K562 (cell line): ENCODE results near the gene CYB5D1. TPM values are rescaled to one million over a fixed set of nuclear protein-coding genes. Genes with fewer than 3 reads are reported as not detected.

Experiments
- ATAC-seq: fragments of 200-7000 bp; cut with Tn5 transposase; 3 replicates; pipeline ENCODE4 v1.9.1; 2020; ENCODE audit warnings: moderate library complexity
- BruUV-seq: library from RNA; stranded (reverse); fragments of 400-500 nt; replicated peaks from 2 replicates; lab custom pipeline; 2021; lab: Mats Ljungman, UMichigan
- CTCF ChIA-PET: fragments of 300-600 bp; formaldehyde crosslinking; extraction: SDS; loops from one replicate; lab custom pipeline; 2021; ENCODE audit warnings: low intra/inter-chr PET ratio; lab: Yijun Ruan, JAX
- POLR2A ChIA-PET: fragments of 300-600, 350-650 bp; sonication (Branson Sonifier 250); formaldehyde crosslinking; extraction: SDS; loops from one replicate; lab custom pipeline; 2021; ENCODE audit warnings: antibody characterized with exemption, inconsistent platforms; lab: Yijun Ruan, JAX
- DNase-seq, 4 experiments: peaks; one replicate each; pipeline versions ENCODE4 v3.0.0 to v3.0.0-alpha.2; 2011 to 2018; ENCODE audit warnings: low spot score in 3 of 4, mixed read lengths in 3 of 4; ENCODE audit errors: extremely low read depth in 1 of 4
- FAIRE-seq: peaks from 2 replicates; lab custom pipeline; 2011; peaks lifted over from hg19 to GRCh38; lab: Jason Lieb, UNC
- H2AFZ ChIP-seq: 2 replicates; pipeline ENCODE4 v1.6.0; 2011; ENCODE audit warnings: low read depth, low read length, control low read depth, inconsistent platforms
- H3K27ac ChIP-seq: fragments of 200-600 bp; 3 replicates; pipeline ENCODE4 v1.8.0; 2011; ENCODE audit warnings: low read depth, mild to moderate bottlenecking, control low read depth, inconsistent platforms, low read length, moderate library complexity, mixed read lengths; ENCODE audit errors: extremely low read depth
- H3K27me3 ChIP-seq, 2 experiments: fragments of 300-600 bp in 1 of 2; 2 replicates in 1 of 2; 3 replicates in 1 of 2; pipeline versions ENCODE4 v1.6.0 to v1.8.0; 2011; ENCODE audit warnings: inconsistent platforms in 2 of 2, low read length in 2 of 2, mild to moderate bottlenecking in 1 of 2, mixed read lengths in 1 of 2, moderate library complexity in 1 of 2; ENCODE audit not compliant: control insufficient read depth in 2 of 2, insufficient read depth in 2 of 2
- H3K36me3 ChIP-seq: fragments of 300-600 bp; 3 replicates; pipeline ENCODE4 v1.8.0; 2011; ENCODE audit warnings: mild to moderate bottlenecking, low read length, inconsistent platforms; ENCODE audit not compliant: control insufficient read depth, insufficient read depth
- H3K4me1 ChIP-seq, 2 experiments: fragments of 200-600 bp in 1 of 2; replicated peaks in 1 of 2; 2 replicates in 1 of 2; 3 replicates in 1 of 2; pipeline versions ENCODE4 v1.5.1 to v1.8.0; 2011; ENCODE audit warnings: inconsistent platforms in 2 of 2, low read length in 2 of 2, mild to moderate bottlenecking in 1 of 2, mixed read lengths in 1 of 2, moderate library complexity in 1 of 2; ENCODE audit not compliant: control insufficient read depth in 2 of 2, insufficient read depth in 2 of 2
- H3K4me2 ChIP-seq: 2 replicates; pipeline ENCODE4 v1.6.1; 2011; ENCODE audit warnings: low read length, control low read depth, inconsistent platforms, mixed read lengths; ENCODE audit not compliant: insufficient read depth
- H3K4me3 ChIP-seq: fragments of 200-600 bp; sonication (generic), shearing (Covaris generic); 2 replicates; pipeline ENCODE4 v1.5.1; 2016; ENCODE audit warnings: control low read depth, inconsistent platforms
- H3K79me2 ChIP-seq: fragments of 200-600 bp; 3 replicates; pipeline ENCODE4 v1.8.0; 2011; ENCODE audit warnings: low read length, inconsistent platforms; ENCODE audit not compliant: control insufficient read depth, insufficient read depth
- H3K9ac ChIP-seq, 2 experiments: 2 replicates each; pipeline versions ENCODE4 v1.6.0 to v1.6.1; 2011; ENCODE audit warnings: low read depth in 2 of 2, low read length in 2 of 2, control low read depth in 1 of 2, inconsistent platforms in 1 of 2, mild to moderate bottlenecking in 1 of 2, mixed read lengths in 1 of 2; ENCODE audit not compliant: insufficient read depth in 1 of 2
- H3K9me1 ChIP-seq: one replicate; pipeline ENCODE4 v1.6.0; 2011; ENCODE audit warnings: inconsistent platforms, mild to moderate bottlenecking, low read length, moderate library complexity; ENCODE audit not compliant: control insufficient read depth, insufficient read depth
- H3K9me3 ChIP-seq: replicated peaks from 2 replicates; pipeline ENCODE4 v1.5.1; 2011; ENCODE audit warnings: low read depth, low read length, inconsistent platforms; ENCODE audit not compliant: control insufficient read depth, insufficient read depth
- H4K20me1 ChIP-seq: replicated peaks from 2 replicates; pipeline ENCODE4 v1.6.1; 2011; ENCODE audit warnings: low read length, inconsistent platforms, mixed read lengths; ENCODE audit not compliant: control insufficient read depth, insufficient read depth
- HEY1 ChIP-seq: fragments of 250-450 bp; sonication (Bioruptor Pico); IDR thresholded peaks from 2 replicates; pipeline ENCODE4 v1.5.0; 2020; ENCODE audit warnings: mild to moderate bottlenecking, moderate library complexity, borderline replicate concordance
- HOXB6 ChIP-seq: fragments of 250-450 bp; sonication (Bioruptor Pico); IDR thresholded peaks from 2 replicates; pipeline ENCODE4 v1.5.1; 2022; ENCODE audit warnings: mild to moderate bottlenecking, borderline replicate concordance
- NFE2 ChIP-seq: IDR thresholded peaks from 2 replicates; pipeline ENCODE4 v1.6.1; 2014; ENCODE audit warnings: antibody characterized with exemption, low read depth
- NRF1 ChIP-seq, 2 experiments: fragments of 450-650 bp; IDR thresholded peaks in 1 of 2; conservative IDR thresholded peaks in 1 of 2; 2 replicates each; pipeline ENCODE4 v1.6.1; 2014; ENCODE audit warnings: mild to moderate bottlenecking in 2 of 2
- PCBP1 ChIP-seq: fragments of 200-400 bp; formaldehyde crosslinking; IDR thresholded peaks from 2 replicates; pipeline ENCODE4 v1.6.1; 2018; ENCODE audit warnings: mild to moderate bottlenecking, low read depth, low read length; ENCODE audit not compliant: poor library complexity, severe bottlenecking
- RBM25 ChIP-seq: fragments of 200-400 bp; formaldehyde crosslinking; IDR thresholded peaks from 2 replicates; pipeline ENCODE4 v1.6.1; 2018; ENCODE audit warnings: low read length, low read depth, moderate library complexity; ENCODE audit not compliant: severe bottlenecking
- SETDB1 ChIP-seq: IDR thresholded peaks from one replicate; pipeline ENCODE4 v1.6.1; 2012; ENCODE audit warnings: low read length, control low read depth, inconsistent platforms
- SOX6 ChIP-seq: fragments of 450-650 bp; IDR thresholded peaks from 2 replicates; pipeline ENCODE4 v1.6.1; 2014; ENCODE audit warnings: mild to moderate bottlenecking
- TEAD4 ChIP-seq, 2 experiments: sonication (generic) in 1 of 2; formaldehyde crosslinking in 1 of 2; IDR thresholded peaks; 2 replicates each; pipeline versions ENCODE4 v1.6.1 to v1.8.0; 2012 to 2022; ENCODE audit warnings: borderline replicate concordance in 1 of 2, inconsistent platforms in 1 of 2, low read length in 1 of 2, mild to moderate bottlenecking in 1 of 2, missing genetic modification reagents in 1 of 2
- TSC22D4 ChIP-seq: fragments of 450-650 bp; IDR thresholded peaks from 2 replicates; pipeline ENCODE4 v1.6.1; 2016; ENCODE audit warnings: missing genetic modification characterization, missing biosample characterization, control low read depth
- WGBS: fragments of 100-300 bp; shearing (Covaris generic); methylation state at CpG from one replicate; pipeline ENCODE4 v1.1.6; 2016; ENCODE audit warnings: low coverage, mixed read lengths; ENCODE audit not compliant: insufficient coverage; ENCODE audit errors: missing lambda C conversion rate; 5-methylcytosine and 5-hydroxymethylcytosine counted together
- in situ Hi-C: fragments of 300-500 bp; cut with MboI; formaldehyde crosslinking; loops from 4 replicates; pipeline ENCODE4 v1.15.0; 2018; ENCODE audit warnings: inconsistent platforms, mixed read lengths
- intact Hi-C: fragments of 100-400 bp; cut with micrococcal nuclease; formaldehyde crosslinking; loops from 2 replicates; pipeline ENCODE4 v1.14.2; 2022
- polyA plus RNA-seq, 8 experiments: library from polyadenylated mRNA; depleted of rRNA in 4 of 8; stranded (reverse) in 5 of 8; unstranded in 3 of 8; fragments of >200 nt; fragmentation: Nextera tagmentation in 2 of 8; fragmentation: Illumina TruSeq in 1 of 8; extraction: Ambion mirVana in 2 of 8; extraction: Trizol in 1 of 8; gene quantifications; 2 replicates each; pipeline versions ENCODE4 v1.2.1 to v1.2.3, GENCODE V29; 2011 to 2014; ENCODE audit warnings: inconsistent platforms in 1 of 8, missing spikeins in 1 of 8
- total RNA-seq, 7 experiments: library from RNA; depleted of rRNA in 6 of 7; stranded (reverse); fragments of >200 nt in 6 of 7; fragmentation: Illumina TruSeq in 2 of 7; extraction: Trizol in 2 of 7; gene quantifications; 2 replicates each; pipeline versions ENCODE4 v1.2.1 to v1.2.3, GENCODE V29; 2011 to 2021; ENCODE audit warnings: low replicate concordance in 1 of 7
- TF ChIP-seq, protein P1 (sequence below): sonication (generic); formaldehyde crosslinking; IDR thresholded peaks from 2 replicates; pipeline ENCODE4 v1.8.0; 2022; ENCODE audit warnings: mild to moderate bottlenecking, missing genetic modification reagents
- TF ChIP-seq, protein P2 (sequence below): sonication (generic); formaldehyde crosslinking; IDR thresholded peaks from 2 replicates; pipeline ENCODE4 v1.8.0; 2022; ENCODE audit warnings: missing genetic modification reagents, mild to moderate bottlenecking, borderline replicate concordance
- TF ChIP-seq, protein P3 (sequence below): fragments of 250-450 bp; sonication (Bioruptor Pico); IDR thresholded peaks from 2 replicates; pipeline ENCODE4 v1.8.0; 2021; ENCODE audit warnings: borderline replicate concordance, mild to moderate bottlenecking, moderate library complexity; ENCODE audit not compliant: poor library complexity, severe bottlenecking

The CYB5D1 gene
- total and polyA plus RNA-seq, 9 of the 15 experiments (the other 6 are each of a cell fraction or from before 2014, with no cell fraction given), result 2.4 to 7.9 (median 5.7) TPM

DNA sequence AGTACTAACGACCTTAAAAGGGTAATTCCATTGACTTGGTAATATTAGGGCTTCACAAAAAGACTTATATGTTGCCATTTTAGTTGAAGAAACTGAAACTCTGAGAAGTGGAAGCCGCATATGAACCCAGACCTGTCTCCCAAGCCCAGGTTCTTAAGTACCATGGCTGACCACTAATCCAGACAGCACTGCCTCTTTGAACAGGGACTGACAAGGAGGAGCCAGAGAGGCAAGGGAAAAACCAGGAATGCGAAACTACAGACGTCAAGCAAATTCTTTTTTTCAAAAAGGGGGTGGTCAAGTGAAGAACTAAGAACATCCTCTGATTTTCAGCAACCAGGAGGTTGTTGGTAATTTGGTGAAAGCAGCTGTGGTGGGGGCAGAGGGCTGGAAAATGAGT, 15.2 kb downstream of the CYB5D1 start:
- Histone ChIP-seq H3K27me3 (no peaks in the 10 kb centered on the region), H3K4me2 (no peak overlapping the region), H3K4me3 (no peak overlapping the region), H3K36me3 (peaks cover 24% of the 10 kb centered on the region; the same call in 2 of the 3 replicates), H3K4me1 (no peaks in the 10 kb centered on the region), H3K79me2 (no peaks in the 10 kb centered on the region), H3K9me3 (no peaks in the 10 kb centered on the region), H3K9me1 (no peaks in the 10 kb centered on the region), H2AFZ (no peak overlapping the region), H3K9ac (no peak overlapping the region), H3K27ac (no peak overlapping the region), H4K20me1 (no peaks in the 10 kb centered on the region)
- 65% methylated on average over 4 of the region's 4 CpGs for WGBS
- in situ Hi-C loops (no loop called here), intact Hi-C loops (no loop called here)
- DNase-seq, result no peak
- CTCF ChIA-PET, result no interaction called here
- ATAC-seq, result no peak
- no peak for TF ChIP-seq HEY1
- no peak for TF ChIP-seq SOX6
- TF ChIP-seq SETDB1, result no peak
- TF ChIP-seq, protein P1, sequence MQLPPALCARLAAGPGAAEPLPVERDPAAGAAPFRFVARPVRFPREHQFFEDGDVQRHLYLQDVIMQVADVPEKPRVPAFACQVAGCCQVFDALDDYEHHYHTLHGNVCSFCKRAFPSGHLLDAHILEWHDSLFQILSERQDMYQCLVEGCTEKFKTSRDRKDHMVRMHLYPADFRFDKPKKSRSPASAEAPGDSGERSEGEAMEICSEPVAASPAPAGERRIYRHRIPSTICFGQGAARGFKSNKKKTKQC (CRISPR knock-in tag), result no peak
- no peak for TF ChIP-seq PCBP1
- TF ChIP-seq TSC22D4, result no peak
- TF ChIP-seq NRF1 (conservative IDR thresholded peaks at IDR 0.05 in 1 of 2, IDR thresholded peaks at IDR 0.05 in 1 of 2), result no peak
- no peak for TF ChIP-seq HOXB6
- no peak for TF ChIP-seq TEAD4 (IDR thresholded peaks at IDR 0.05; ENCODE audit: low read length)
- TF ChIP-seq TEAD4 (CRISPR knock-in tag; IDR thresholded peaks at IDR 0.05; ENCODE audit: borderline replicate concordance), result no peak
- TF ChIP-seq, protein P2, sequence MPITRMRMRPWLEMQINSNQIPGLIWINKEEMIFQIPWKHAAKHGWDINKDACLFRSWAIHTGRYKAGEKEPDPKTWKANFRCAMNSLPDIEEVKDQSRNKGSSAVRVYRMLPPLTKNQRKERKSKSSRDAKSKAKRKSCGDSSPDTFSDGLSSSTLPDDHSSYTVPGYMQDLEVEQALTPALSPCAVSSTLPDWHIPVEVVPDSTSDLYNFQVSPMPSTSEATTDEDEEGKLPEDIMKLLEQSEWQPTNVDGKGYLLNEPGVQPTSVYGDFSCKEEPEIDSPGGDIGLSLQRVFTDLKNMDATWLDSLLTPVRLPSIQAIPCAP (CRISPR knock-in tag), result no peak
- TF ChIP-seq, protein P3, sequence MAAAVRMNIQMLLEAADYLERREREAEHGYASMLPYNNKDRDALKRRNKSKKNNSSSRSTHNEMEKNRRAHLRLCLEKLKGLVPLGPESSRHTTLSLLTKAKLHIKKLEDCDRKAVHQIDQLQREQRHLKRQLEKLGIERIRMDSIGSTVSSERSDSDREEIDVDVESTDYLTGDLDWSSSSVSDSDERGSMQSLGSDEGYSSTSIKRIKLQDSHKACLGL (CRISPR knock-in tag), result no peak
- TF ChIP-seq RBM25, result no peak
- no peak for TF ChIP-seq NFE2
- no peak for FAIRE-seq
- no TSS peak for BruUV-seq
- POLR2A ChIA-PET, result interaction anchor here (0.7 to 2.2 kb wide), 4 partner anchors 8 to 16 kb away, joined by 3 to 13 read pairs (median 6); partner anchors contain the start of gene NAA38
